Smooth muscle cell (in vitro differentiated cells): Measurements from ENCODE around the gene CHPF. TPM values are rescaled to one million over a fixed set of nuclear protein-coding genes. Genes with fewer than 3 reads are reported as not detected.

Experiments
- DNase-seq: peaks from one replicate; lab custom pipeline; 2025; ENCODE audit not compliant: unreplicated experiment; lab: John Stamatoyannopoulos, UW
- H2AFZ ChIP-seq: fragments of 200-600 bp; sonication (generic); 2 replicates; pipeline ENCODE4 v1.6.0; 2016; ENCODE audit warnings: antibody characterized with exemption, low read depth, mild to moderate bottlenecking
- H3F3A ChIP-seq: fragments of 200-600 bp; sonication (generic); 2 replicates; pipeline ENCODE4 v1.6.0; 2017; ENCODE audit warnings: antibody characterized with exemption, low read depth
- H3K27ac ChIP-seq: fragments of 200-600 bp; sonication (generic); 2 replicates; pipeline ENCODE4 v1.5.1; 2016; ENCODE audit warnings: low read depth, mild to moderate bottlenecking
- H3K27me3 ChIP-seq: fragments of 200-600 bp; sonication (generic); 2 replicates; pipeline ENCODE4 v1.6.1; 2016; ENCODE audit warnings: low read depth, mild to moderate bottlenecking
- H3K36me3 ChIP-seq: fragments of 200-600 bp; sonication (generic); 2 replicates; pipeline ENCODE4 v1.5.1; 2016; ENCODE audit warnings: low read depth
- H3K4me1 ChIP-seq: fragments of 200-600 bp; sonication (generic); 2 replicates; pipeline ENCODE4 v1.5.1; 2016; ENCODE audit warnings: low read depth
- H3K4me2 ChIP-seq: fragments of 200-600 bp; sonication (generic); 2 replicates; pipeline ENCODE4 v1.6.0; 2016; ENCODE audit warnings: mild to moderate bottlenecking
- H3K4me3 ChIP-seq: fragments of 200-600 bp; sonication (generic); 2 replicates; pipeline ENCODE4 v1.5.1; 2016; ENCODE audit warnings: mild to moderate bottlenecking
- H3K79me2 ChIP-seq: fragments of 200-600 bp; sonication (generic); 2 replicates; pipeline ENCODE4 v1.6.0; 2016; ENCODE audit warnings: low read depth, mild to moderate bottlenecking
- H3K9ac ChIP-seq: fragments of 200-600 bp; sonication (generic); 2 replicates; pipeline ENCODE4 v1.6.0; 2016; ENCODE audit warnings: low read depth
- H3K9me3 ChIP-seq: fragments of 200-600 bp; sonication (generic); replicated peaks from 2 replicates; pipeline ENCODE4 v1.5.1; 2016; ENCODE audit warnings: low read depth
- H4K20me1 ChIP-seq: fragments of 200-600 bp; sonication (generic); 2 replicates; pipeline ENCODE4 v1.6.0; 2016; ENCODE audit warnings: low read depth
- WGBS: methylation state at CpG from one replicate; pipeline ENCODE4 v1.1.7; 2016; ENCODE audit warnings: low lambda C conversion rate; 5-methylcytosine and 5-hydroxymethylcytosine counted together
- polyA plus RNA-seq: library from polyadenylated mRNA; unstranded; fragments of >200 nt; fragmentation: Nextera tagmentation; extraction: Ambion mirVana; gene quantifications from 2 replicates; pipeline ENCODE4 v1.2.1, GENCODE V29; 2016
- total RNA-seq: library from RNA; depleted of rRNA; stranded (reverse); fragments of >200 nt; gene quantifications from 2 replicates; pipeline ENCODE4 v1.2.3, GENCODE V29; 2014
- TF ChIP-seq, protein P1 (sequence below): fragments of 200-600 bp; sonication (generic); IDR thresholded peaks from 2 replicates; pipeline ENCODE4 v1.5.1; 2017; ENCODE audit warnings: borderline replicate concordance, mild to moderate bottlenecking, antibody characterized with exemption; ENCODE audit not compliant: insufficient read depth, poor library complexity, severe bottlenecking

Gene CHPF
- total and polyA plus RNA-seq, 2 experiments from 2014 or later = 141 to 344 TPM

DNA sequence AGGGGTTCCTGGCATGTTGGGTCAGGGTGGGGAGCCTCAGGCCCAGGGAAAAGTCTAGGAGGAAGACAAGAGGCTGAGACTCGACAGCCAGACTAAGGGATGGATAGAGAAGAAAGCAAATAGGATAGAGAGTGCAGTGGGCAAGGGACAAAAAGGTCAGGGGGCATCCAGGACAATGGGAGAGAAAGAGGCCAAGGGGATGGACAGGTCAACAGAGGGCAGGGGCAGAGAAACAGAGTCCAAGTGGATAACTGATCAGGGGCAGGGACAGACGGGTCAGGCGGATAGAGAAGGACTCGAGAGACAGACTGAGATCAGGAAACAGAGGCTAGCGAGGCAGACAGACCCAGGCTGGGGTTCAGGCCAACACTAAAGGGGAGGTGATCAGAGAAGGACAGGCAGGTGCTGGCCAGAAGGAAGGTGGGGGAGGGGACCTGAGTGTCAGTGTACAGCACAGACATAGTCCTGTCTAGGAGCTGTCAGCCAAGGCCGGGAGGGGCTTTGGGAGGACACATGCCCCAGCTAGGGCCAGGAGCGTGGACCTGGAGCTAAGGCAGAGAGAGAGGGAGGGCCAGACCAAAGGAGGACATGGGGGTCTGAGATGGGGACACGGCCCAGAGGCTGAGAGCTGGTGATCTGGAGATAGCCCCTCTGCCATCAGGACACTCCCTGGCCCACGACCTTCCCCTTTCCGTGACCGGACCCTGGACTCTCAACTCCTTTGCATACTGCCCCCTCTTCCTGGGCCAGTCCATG, 17.1 kb downstream of the CHPF start:
- Histone ChIP-seq H3K9ac (no peak overlapping the region), H3F3A (no peaks in the 10 kb centered on the region), H3K27me3 (no peaks in the 10 kb centered on the region), H3K4me3 (no peak overlapping the region), H3K4me1 (peaks cover 41% of the 10 kb centered on the region), H3K27ac (no peak overlapping the region), H3K4me2 (peak overlapping the region; percentile 54), H3K36me3 (no peaks in the 10 kb centered on the region), H3K79me2 (no peaks in the 10 kb centered on the region), H3K9me3 (no peaks in the 10 kb centered on the region), H4K20me1 (peaks cover 4% of the 10 kb centered on the region), H2AFZ (no peak overlapping the region)
- no peak for DNase-seq
- 71% methylated on average over 10 of the region's 11 CpGs for WGBS
- TF ChIP-seq, protein P1, sequence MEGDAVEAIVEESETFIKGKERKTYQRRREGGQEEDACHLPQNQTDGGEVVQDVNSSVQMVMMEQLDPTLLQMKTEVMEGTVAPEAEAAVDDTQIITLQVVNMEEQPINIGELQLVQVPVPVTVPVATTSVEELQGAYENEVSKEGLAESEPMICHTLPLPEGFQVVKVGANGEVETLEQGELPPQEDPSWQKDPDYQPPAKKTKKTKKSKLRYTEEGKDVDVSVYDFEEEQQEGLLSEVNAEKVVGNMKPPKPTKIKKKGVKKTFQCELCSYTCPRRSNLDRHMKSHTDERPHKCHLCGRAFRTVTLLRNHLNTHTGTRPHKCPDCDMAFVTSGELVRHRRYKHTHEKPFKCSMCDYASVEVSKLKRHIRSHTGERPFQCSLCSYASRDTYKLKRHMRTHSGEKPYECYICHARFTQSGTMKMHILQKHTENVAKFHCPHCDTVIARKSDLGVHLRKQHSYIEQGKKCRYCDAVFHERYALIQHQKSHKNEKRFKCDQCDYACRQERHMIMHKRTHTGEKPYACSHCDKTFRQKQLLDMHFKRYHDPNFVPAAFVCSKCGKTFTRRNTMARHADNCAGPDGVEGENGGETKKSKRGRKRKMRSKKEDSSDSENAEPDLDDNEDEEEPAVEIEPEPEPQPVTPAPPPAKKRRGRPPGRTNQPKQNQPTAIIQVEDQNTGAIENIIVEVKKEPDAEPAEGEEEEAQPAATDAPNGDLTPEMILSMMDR = no peak

DNA sequence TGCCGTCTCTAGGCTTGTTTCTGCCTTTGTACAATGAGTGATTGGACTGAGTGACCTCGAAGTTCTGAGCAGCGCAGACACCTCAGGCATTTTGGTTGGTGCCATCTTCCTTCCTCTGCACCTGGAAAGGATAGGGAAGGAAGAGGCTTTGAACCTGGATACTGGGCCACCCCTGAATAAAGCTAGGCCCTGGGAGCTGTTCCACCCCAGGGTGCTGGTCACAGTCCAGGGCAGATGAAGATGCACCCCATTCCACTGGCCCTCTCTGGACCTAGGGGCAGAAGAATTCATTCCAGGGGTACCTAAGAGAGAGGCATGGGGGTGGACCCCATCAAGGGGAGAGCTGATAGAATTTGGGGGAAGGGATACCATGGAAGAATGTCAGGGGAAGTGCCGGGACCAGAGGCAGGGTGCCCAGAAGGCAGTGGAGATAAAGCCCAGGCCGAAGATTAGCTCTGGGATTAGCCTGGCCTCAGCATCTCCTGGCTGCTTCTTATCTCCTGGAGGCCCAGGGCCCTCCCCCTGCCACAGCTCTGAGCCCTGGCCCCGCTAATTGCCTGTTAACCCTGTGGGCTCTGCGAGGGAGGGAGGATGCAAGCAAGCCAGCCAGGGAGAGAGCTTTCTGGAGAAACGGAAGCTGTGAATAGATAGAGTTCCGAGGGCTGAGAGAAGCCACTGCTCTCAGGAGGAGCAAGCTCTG, 17.9 kb downstream of the CHPF start:
- Histone ChIP-seq H3K4me3 (no peak overlapping the region), H3K9me3 (no peaks in the 10 kb centered on the region), H3K27ac (no peak overlapping the region), H3K27me3 (no peaks in the 10 kb centered on the region), H4K20me1 (peaks cover 5% of the 10 kb centered on the region), H2AFZ (no peak overlapping the region), H3K79me2 (no peaks in the 10 kb centered on the region), H3K4me2 (peak overlapping the region; percentile 54), H3K4me1 (peaks cover 47% of the 10 kb centered on the region), H3K9ac (no peak overlapping the region), H3F3A (no peaks in the 10 kb centered on the region), H3K36me3 (no peaks in the 10 kb centered on the region)
- no peak for DNase-seq
- TF ChIP-seq, protein P1 = no peak
- WGBS = 33% methylated on average over 9 of the region's 9 CpGs

DNA sequence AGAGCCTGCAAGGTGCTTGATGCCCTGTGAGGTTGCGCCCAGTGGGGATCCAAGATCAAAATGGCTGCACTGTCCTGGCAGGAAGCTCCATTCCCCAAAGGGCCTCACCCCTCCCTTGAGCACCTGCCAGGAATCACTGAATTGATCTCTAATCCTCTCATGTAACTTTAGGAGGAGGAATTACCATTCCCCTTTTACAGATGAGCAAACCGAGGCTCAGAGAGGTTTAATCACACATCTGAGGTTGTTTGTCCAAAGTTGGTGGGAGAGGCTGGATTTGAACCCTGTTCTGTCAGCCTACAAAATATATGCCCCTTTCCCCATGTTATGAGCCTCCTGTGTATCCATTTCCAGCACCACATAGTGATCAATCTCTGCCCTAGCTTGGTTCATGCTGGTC, 18.8 kb downstream of the CHPF start:
- Histone ChIP-seq H3K36me3 (no peaks in the 10 kb centered on the region), H3K79me2 (no peaks in the 10 kb centered on the region), H3K9ac (no peak overlapping the region), H2AFZ (no peak overlapping the region), H3K9me3 (no peaks in the 10 kb centered on the region), H3K4me2 (no peak overlapping the region), H3F3A (no peaks in the 10 kb centered on the region), H3K27me3 (no peaks in the 10 kb centered on the region), H3K4me1 (peaks cover 54% of the 10 kb centered on the region), H3K4me3 (no peak overlapping the region), H4K20me1 (peaks cover 5% of the 10 kb centered on the region), H3K27ac (no peak overlapping the region)
- DNase-seq = no peak
- TF ChIP-seq, protein P1 = no peak
- WGBS = 98% methylated on average over 2 of the region's 2 CpGs
